CD4-positive, alpha-beta T cell treated with Interleukin-1 beta for 1 hour (primary cell): ENCODE measurements around the gene DRAP1.
A peak's percentile ranks its signal among the peaks of the same experiment; 100 is the strongest.

ENCODE experiments used
- DNase-seq, 2 donors: peaks; one replicate each; pipeline ENCODE4 v3.0.0-alpha.2; 2020 to 2022

Gene DRAP1

GRCh38 chr11:65919141-65919572 lies at the start of gene DRAP1:
DRAP1 (plus strand) TSS chr11:65919426; CDS start chr11:65919502, 76 bp downstream.
- DNase-seq, result peak; percentile 98 to 99

- DNase-seq, result no peak
Observed at GRCh38 chr11:65869643-65870306, 49.5 kb upstream of the DRAP1 start.

DNA sequence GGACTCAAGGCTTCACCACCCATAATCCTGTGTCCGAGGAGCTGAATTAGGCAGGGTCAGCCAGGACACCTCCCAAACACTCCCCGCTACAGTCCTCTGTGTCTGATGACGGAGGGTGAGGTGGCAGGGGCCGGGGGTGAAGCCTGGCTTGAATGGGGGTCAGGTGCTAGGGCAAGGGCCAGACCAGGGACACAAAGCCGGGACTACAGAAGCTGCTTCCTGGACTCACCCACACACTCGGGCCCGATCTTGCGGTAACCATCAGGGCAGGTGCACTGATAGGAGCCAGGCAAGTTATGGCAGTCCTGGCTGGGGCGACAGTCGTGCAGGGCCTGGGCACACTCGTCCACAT lies 48.9 kb upstream of the DRAP1 start:
- DNase-seq, result no peak

DNA sequence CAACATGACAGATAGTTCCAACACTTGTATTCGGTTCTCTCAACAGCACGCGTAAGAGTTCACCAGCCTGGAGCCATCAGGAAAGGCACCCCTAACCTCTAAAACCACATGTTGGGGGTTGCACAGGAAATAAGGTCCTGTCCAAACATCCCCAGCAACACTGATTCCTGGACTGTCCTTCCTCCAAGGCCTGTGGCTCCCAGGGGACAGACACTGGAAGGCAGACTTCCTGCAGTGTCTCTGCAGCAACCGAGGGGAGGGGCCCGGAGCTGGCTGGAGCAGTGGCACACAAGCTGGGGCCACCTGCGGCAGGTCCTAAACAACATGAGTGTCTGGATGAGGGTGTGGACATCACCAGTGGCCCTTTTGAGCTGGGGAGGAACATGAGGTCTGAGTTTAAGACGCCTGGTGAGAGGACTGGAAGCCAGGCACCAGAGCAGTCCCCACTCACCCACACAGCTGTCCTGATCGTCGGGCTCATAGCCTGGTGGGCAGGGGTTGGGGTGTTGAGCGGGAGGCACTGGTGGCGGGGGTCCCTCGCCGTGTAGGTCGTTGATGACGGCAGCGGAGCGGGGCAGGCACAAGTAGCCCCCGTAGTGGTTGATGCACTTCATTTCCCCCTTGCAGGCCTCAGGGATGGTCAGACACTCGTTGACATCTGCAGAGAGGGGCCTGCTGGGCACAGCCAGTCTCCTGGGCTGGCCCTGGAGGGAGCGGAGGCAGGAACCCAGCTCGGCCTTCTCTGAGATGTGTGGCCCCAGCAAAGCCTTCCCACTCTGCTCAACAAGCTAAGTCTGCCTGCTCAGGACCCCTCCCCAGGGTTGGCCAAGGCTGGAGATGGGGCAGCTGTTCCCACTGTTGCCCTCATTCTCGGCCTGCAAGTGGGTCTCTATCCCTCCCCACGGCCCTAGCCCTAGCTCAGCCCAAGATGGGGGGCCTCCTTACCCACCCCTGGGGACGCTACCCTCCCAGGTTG lies 48.2 kb upstream of the DRAP1 start:
- DNase-seq, result no peak

DNA sequence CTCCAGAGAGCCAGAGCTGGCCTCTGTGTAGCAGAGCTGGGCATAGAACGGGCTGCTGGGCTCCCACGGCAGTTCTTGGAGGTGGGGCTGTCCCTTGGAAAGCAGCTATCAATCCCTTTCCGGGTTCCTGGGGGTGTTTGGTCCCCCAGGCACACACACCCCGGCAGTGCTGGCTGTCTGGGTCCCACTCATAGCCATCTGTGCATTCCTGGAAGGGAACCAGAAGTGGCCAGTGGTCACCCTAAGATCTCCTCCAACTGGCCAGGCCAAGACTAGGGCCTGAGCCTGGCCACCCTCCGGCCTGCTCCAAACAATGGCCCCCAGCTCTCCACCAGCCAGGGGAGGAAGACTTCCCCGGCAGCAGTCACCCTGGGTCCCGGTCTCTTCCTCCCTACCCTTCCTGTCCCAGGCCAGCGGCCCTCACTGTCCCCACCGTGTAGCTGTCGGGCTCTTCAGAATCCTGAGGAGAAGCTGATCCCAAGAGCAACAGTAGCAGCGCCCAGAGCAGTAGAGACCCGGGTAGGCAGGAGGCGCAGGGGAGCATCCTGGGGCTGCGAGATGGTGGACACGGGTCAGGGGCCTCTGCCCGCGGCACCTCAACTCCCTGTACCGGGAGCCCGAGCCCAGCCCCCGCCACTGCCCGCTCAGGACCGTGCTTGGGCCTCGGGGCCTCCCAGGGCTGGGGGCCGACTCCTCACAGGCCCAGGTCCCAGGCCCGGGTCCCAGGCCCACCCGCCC lies 47.2 kb upstream of the DRAP1 start:
- DNase-seq, result no peak

DNA sequence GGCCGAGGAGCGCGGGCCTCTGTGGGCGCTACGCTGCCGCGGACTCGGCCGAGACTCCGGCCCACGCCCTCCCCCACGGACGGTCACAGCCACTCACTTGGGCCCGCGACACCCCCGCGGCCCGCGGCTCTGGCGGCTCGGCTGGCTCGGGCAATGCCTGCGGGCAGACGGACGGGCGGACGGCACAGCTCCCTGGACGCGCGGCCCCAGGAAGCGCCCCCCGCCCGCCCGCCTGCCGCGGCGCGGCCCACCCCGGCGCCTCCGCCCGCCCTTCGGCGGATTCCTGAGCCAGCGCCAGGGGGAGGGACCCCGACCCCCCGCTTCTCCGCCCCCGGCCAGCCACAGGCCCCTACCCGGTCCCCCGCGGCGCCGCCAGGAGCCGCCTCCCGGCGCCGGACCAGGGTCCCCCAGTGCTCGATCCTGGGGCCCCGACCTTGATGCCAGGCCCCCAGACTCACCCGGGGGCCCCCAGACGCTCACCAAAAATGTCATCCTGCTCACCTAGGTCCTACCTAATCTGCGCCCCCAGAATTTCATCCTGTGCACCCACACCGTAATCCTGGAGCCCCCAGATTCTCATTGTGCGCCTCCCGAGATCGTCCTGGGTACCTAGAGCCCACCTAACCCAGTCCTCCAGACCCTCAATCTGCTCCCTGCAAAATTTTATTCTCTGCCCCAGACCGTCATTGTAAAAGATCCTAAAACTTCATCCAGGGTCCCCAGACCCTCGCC lies 46.5 kb upstream of the DRAP1 start, which contains the start of gene EFEMP2:
Gene EFEMP2, minus strand, starts transcription at position 215 of the 732 bp plus-strand sequence. CDS start 446 bp downstream, outside the sequence.
- DNase-seq, result no peak

DNA sequence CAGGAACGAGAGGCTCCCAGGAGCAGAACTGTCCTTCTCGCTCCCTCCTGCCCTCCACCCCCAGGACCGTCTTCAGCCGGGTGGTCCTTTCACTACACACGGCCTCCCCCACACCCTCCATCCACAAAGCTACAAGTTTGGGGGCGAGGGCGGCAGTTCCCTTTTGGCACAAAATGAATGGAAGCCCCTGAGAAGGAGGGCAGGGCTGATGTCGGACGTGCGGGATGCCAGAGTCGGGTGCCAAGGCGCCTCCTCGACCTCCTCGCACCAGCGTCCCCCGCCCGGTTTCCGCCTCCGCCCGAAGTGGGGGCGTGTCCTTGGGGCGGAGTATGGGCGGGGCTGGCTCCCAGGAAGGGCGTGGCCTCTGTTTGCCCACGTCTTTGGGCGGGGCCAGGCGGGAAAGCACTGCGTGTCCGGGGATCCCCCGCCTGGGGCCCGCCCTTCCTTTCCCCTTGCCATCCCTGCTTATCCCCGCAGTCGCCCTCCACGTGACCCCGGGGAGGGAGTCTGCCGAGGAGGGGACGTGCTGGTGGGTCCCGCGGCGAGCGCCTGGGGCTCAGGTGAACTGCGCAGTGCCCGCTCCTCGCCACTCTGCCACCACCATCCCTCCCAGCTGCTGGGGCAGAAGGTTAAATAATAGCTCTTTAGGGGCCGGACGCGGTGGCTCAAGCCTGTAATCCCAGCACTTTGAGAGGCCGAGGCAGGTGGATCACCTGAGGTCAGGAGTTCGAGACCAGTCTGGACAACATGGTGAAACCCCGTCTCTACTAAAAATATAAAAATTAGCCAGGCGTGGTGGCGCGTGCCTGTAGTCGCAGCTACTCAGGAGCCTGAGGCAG lies 45.7 kb upstream of the DRAP1 start:
- peak; percentile 95 to 97 for DNase-seq

DNA sequence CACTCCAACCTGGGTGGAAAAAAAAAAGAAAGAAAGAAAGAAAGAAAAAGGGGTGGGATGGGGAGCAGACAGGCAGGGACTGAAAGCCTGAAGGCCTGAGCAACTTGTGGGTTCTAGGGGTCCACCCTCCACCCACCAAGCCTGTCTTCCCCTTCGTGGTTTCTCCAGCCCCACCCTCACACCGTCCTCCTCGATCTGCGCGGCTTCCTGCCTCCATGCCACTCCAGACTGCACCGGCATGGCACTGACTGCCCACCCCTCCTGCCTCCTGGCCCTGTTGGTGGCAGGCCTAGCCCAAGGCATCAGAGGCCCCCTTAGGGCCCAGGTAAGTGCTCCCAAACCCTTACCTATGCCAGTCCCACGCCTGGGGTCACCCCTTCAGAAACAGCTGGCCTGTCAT lies 39.6 kb upstream of the DRAP1 start, which contains the start of gene CTSW:
Gene CTSW, plus strand, starts transcription at position 221 of the 400 bp plus-strand sequence. Its CDS starts 18 bp downstream, at position 239.
- peak; percentile 52 to 61 for DNase-seq

DNA sequence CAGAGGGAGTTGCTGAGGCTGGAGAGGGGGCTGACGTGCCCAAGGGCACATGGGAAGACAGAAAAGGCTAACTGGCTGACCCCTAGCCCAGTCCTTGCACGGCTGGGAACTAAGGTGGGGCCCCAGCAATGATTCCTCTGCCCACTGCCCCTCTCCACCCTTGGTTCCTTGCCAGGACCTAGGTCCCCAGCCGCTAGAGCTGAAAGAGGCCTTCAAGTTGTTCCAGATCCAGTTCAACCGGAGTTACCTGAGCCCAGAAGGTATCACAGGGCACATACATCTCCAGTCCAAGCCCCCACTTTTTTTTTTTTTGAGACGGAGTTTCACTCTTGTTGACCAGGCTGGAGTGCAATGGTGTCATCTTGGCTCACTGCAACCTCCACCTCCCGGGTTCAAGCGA lies 39.2 kb upstream of the DRAP1 start:
- no peak for DNase-seq

- DNase-seq, result peak in 1 of 2 donors; percentile 35
Observed at GRCh38 chr11:65880844-65881421, 38.3 kb upstream of the DRAP1 start.

DNA sequence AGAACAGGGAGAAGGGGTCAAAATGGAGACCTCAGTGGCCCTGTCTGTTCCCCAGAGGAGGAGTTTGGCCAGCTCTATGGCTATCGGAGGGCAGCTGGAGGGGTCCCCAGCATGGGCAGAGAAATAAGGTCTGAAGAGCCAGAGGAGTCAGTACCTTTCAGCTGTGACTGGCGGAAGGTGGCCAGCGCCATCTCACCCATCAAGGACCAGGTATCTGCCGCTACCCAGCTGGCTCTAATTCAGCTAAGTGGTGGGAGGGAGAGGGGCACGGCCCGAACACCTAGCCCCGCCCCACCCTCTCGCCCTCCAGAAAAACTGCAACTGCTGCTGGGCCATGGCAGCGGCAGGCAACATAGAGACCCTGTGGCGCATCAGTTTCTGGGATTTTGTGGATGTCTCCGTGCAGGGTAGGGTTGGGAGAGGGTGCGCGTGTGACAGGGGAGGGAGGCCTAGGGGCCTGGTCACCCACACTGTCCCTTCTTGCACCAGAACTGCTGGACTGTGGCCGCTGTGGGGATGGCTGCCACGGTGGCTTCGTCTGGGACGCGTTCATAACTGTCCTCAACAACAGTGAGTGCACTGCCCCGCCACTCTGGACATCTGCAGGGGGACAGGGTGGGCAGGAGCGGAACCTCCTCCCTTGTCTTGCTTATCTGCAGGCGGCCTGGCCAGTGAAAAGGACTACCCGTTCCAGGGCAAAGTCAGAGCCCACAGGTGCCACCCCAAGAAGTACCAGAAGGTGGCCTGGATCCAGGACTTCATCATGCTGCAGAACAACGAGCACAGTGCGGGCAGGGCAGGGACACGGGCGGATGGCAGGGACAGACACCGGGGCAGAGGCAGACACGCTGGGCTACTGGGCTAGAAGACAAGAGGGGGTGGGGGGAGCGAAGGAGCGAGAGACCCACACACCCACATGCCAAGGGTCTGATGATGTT lies 36.8 kb upstream of the DRAP1 start:
- no peak for DNase-seq

GRCh38 chr11:65883058-65883761 lies 36.0 kb upstream of the DRAP1 start:
- no peak for DNase-seq

GRCh38 chr11:65883786-65884715 lies 35.2 kb upstream of the DRAP1 start:
- DNase-seq, result no peak

DNA sequence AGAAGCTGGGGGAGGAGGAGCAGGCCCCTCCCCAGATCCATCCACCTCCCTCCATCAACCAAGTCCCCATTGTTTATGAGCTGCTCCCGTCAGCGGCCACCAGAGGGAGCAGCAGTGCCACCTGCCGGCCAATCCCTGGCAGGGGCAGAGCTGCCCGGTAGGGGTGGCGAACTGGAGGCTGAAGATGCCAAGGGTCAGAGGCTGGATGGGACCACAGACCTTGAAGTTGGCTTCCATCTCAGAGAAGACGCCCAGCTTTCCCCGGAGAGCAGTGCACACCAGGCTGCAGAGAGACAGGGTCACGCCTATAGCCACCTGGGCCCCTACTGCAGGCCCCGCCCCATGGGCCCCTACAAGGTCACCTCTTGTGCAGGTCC lies 34.5 kb upstream of the DRAP1 start:
- DNase-seq, result peak; percentile 84 to 87

- DNase-seq, result no peak
Observed at GRCh38 chr11:65885231-65885630, 34.0 kb upstream of the DRAP1 start.

DNA sequence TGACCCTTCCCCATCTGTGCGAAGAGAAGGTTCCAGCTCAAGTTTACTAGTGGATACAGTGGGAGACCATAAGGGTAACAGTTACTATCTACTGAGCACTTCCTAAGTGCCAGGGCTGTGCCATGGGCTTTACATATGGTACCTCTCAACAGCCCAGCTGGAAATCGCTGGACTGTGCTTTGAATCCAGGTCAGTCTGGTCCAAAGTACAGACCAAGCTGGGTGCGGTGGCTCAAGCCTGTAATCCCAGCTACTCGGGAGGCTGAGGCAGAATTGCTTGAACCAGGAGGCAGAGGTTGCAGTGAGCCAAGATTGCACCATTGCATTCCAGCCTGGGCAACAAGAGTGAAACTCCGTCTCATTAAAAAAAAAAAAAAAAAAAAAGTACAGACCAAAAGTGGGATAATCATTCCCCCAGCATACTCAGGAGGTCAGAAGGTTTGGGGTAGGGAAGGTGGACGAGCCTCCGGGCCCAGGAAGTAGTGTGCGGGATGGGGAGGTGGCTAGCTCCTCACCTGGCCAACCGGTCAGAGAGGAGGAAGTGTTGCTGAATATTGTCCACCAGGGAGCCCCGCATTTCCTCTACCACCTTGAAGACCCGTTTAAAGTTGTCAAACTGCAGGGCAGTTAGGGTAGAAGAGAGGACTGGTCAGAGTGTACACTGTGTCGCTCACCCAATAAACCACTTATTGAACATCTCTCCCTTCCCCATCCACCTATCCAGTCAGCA lies 33.3 kb upstream of the DRAP1 start:
- DNase-seq, result no peak
